Mesenteric fat pad (tissue), 1 donor: ENCODE results near the gene TRIOBP. TPM values are rescaled to one million over a fixed set of nuclear protein-coding genes. Genes with fewer than 3 reads are reported as not detected.
"Not testable (repeated sequence)": the region's sequence is repeated elsewhere in the genome, so short reads cannot be mapped to it uniquely, and the experiment has no call there.

Experiments used
- DNase-seq: peaks from one replicate; pipeline ENCODE4 v3.0.0-alpha.2; 2020; ENCODE audit warnings: low spot score
- long read RNA-seq: library from polyadenylated mRNA; unstranded; transcript quantifications from one replicate; pipeline ENCODE4 v2.0.0, GENCODE V29; 2020
- total RNA-seq: library from RNA; stranded (reverse); fragmentation: NEBNext Ultra II Directional; extraction: Animal tissue kit (Norgen Biotek cat#: 25700); gene quantifications from one replicate; pipeline ENCODE4 v1.2.1, GENCODE V29; 2021
- donor health status: DM: yes; HTN: yes; CAD: no.

TRIOBP gene
- 91.7 TPM for total RNA-seq
- long read RNA-seq, transcript TRIOBP-203 (14 exons, 2,324 nt): major isoform, 134 of 282 reads
- long read RNA-seq, partial matches to known transcripts: 54 of 282 reads
- long read RNA-seq, other reads (novel, unspliced or antisense): 91 of 282 reads

GRCh38 chr22:37696657-37697537 lies at the start of gene TRIOBP:
TSS of gene TRIOBP (plus strand) at chr22:37697048. CDS start at chr22:37701366, 4,318 bp downstream.
- peak; percentile 95 for DNase-seq

GRCh38 chr22:37647317-37647716 lies 49.5 kb upstream of the TRIOBP start:
- no peak for DNase-seq

DNA sequence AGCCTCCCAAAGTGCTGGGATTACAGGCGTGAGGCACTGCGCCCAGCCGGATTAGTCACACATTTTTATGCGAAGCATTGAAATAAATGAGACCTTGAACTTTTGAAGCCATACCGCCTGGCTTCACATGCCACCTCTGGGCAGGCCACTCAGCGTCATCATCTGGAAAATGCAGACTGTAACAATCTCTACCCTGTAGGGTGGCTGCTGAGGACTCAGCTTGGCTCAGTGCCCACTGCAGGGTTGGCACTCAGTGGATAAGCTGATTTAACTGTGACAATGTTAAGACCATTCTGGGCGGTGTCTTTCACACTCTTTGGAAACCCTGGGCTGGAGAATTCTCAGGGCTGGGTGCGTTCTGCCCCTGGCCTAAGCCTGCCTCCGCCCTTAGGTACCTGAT lies 48.9 kb upstream of the TRIOBP start:
- DNase-seq: no peak

DNA sequence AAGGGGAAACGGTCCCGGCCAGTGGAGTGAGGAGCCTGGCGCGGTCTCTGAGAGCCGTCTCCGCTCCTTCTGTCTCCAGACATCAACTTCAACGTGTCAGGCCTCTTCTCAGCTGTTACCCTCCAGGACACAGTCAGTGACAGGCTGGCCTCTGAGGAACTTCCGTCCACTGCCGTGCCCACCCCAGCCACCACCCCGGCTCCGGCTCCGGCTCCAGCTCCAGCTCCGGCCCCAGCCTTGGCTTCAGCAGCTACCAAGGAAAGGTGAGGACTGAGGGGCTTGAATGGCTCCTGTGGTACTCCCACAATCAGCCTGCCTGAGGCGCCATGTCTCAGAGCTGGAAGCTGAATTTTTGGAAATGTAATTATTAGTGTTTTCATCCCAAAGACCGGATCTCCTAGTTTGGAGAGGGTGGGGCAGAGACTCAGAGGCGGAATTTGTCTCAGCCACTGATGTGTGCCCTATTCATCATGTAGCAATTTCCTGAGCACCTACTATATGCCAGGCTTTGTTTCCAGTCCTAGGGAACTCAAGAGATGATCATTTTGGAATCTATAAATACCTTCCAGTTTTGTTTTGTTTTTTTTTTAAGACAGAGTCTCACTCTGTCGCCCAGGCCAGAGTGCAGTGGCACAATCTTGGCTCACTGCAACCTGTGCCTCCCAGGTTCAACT lies 46.2 kb upstream of the TRIOBP start:
- no peak for DNase-seq

- no peak for DNase-seq
These were observed 42.1 kb upstream of the TRIOBP start for GRCh38 chr22:37654563-37655251.

- DNase-seq: no peak
These were observed 41.6 kb upstream of the TRIOBP start for GRCh38 chr22:37655252-37655563.

DNA sequence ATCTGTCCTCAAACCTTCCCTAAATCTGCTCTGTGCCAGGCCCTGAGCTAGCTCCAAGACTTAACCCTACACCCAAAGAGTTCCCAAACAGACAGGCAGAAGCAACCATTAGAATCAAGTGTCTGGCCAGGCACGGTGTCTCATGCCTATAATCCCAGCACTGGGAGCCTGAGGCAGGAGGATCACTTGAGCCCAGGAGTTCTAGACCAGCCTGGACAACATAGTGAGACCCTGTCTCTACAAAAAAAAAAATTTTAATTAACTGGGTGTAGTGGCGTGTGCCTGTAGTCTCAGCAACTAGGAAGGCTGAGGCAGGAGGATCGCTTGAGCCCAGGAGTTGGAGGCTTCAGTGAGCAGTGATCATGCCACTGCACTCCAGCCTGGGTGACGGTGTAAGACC lies 40.3 kb upstream of the TRIOBP start:
- not testable (repeated sequence) for DNase-seq

DNA sequence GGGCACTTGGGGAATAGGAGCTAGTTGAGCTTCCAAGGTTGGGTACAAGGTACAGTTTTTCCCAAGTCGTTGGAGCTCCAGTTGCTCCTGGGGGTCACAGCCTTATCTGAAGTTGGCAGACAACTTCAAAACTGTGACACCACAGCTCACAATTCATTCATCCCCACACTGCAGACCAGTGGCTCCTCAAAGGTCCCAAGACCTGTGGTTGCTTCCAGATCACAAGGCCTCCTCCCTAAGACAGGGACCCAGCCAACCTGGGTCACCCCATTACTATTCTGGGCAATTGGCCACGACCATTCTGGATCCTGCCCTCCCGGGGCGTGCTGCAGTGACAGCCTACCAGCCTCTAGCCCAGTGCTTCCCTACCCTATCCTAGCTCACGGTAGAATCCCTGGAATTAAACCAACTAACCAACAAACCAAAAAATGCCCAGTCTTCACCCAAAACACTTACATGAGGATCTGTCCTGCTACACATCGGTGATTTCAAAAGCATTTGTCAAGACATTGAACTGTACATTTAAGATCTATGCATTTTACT lies 39.2 kb upstream of the TRIOBP start:
- no peak for DNase-seq

GRCh38 chr22:37658133-37659065 lies 38.4 kb upstream of the TRIOBP start, which contains the start of gene PDXP:
TSS of gene PDXP (plus strand) at chr22:37658723. CDS start at chr22:37658783, 60 bp downstream.
- DNase-seq: peak; percentile 100

- no peak for DNase-seq
These were observed 37.6 kb upstream of the TRIOBP start for GRCh38 chr22:37659066-37659896.

- DNase-seq: no peak
These were observed 36.7 kb upstream of the TRIOBP start for GRCh38 chr22:37659897-37660708.

GRCh38 chr22:37660709-37661045 lies 36.2 kb upstream of the TRIOBP start:
- no peak for DNase-seq

- no peak for DNase-seq
These were observed 35.5 kb upstream of the TRIOBP start for GRCh38 chr22:37661160-37661924.

DNA sequence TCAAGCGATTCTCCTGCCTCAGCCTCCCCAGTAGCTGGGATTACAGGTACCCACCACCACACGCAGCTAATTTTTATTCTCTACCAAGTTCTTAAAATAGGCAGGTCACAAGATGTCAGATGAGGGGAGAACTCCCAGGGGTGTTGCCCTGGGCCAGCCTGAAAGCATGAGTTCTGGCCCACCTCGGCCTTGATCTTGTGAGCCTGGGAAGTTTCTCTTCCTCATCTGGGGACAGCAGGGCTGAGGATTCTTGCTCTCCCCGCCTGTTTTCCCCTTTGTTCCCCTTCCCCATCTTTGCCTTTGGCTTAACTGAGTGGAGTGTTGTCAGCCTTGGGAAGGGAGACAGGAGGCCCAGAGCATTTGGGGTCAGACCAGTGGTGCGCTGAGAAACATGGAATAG lies 34.8 kb upstream of the TRIOBP start:
- DNase-seq: no peak

DNA sequence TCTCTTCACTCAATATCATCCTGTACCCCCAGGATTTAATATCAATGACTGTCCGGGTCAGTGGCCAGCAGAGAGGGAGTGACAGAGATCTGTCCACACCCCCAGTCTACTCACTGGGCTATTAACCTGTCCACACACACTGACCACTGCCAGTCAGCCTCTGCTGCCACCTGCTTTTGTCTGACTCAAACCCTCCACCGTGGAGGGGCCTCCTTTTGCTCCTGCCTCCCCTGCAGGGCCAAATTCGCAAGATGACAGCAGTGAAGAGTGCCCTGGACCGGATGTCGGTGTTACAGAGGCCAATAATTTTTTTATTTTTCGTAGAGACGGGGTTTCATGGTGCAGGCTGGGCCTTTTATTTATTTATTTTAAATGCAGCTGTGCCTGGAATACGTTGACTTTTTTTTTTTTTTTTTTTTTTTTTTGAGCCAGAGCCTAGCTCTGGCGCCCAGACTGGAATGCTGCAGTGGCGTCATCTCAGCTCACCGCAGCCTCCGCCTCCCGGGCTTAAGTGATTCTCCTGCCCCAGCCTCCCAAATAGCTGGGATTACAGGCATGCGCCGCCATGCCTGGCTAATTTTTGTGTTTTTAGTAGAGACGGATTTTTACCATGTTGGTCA lies 33.2 kb upstream of the TRIOBP start:
- DNase-seq: no peak

DNA sequence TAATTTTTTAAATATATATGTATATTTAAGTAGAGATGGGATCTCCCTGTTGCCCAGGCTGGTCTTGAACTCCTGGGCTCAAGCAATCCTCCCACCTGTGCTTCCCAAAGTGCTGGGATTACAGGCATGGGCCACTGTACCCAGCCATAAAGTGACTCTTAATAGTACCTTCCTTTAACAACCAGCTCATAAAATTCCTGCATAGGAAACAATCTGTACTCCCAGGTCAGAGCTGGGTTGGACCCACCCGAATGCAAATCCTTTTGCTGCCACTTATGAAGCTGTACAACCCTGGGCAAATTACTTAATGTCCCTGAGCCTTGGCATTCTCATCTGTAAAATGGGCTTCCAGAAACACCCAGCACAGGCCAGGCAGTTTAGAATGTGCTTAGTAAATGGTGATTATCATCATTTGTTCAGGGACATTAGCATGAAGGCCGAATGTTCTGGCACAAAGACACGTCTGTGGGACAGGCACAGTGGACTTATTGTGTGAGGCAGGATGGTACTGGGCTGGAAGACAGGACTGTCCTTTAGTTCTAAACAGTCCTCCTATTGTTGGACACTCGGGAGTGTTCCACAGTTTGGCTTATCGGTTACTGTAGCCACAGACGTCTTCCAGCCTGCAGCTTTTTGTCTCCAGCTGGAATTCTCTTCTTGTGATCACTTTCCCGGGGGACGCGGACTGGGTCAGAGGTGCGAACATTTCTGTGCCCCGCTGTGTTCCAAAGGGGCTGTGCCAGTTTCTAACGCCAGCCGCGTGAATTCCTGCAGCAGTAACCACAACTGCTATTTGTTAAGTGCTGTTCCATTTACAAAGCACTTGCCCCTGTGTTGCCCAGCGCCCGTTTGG lies 32.4 kb upstream of the TRIOBP start:
- no peak for DNase-seq
